HepG2 (cell line): ENCODE data around the gene VPREB3. TPM values are rescaled to one million over a fixed set of nuclear protein-coding genes. Genes with fewer than 3 reads are reported as not detected.
A peak's percentile ranks its signal among the peaks of the same experiment; 100 is the strongest.

Experiments used
- CEBPG ChIP-seq: IDR thresholded peaks from 2 replicates; pipeline ENCODE4 v1.6.1; 2016
- ELK4 ChIP-seq: sonication (generic); formaldehyde crosslinking; IDR thresholded peaks from 2 replicates; pipeline ENCODE4 v1.9.0; 2021; ENCODE audit warnings: missing genetic modification reagents, borderline replicate concordance
- KLF11 ChIP-seq: IDR thresholded peaks from 2 replicates; pipeline ENCODE4 v1.6.1; 2016; ENCODE audit warnings: missing compliant biosample characterization
- MED1 ChIP-seq: sonication (generic); formaldehyde crosslinking; IDR thresholded peaks from 2 replicates; pipeline ENCODE4 v1.4.0; 2020; ENCODE audit warnings: missing genetic modification reagents
- MED13 ChIP-seq: sonication (generic); formaldehyde crosslinking; IDR thresholded peaks from 2 replicates; pipeline ENCODE4 v1.5.0; 2020; ENCODE audit warnings: missing genetic modification reagents
- NFKB2 ChIP-seq: sonication (generic); formaldehyde crosslinking; IDR thresholded peaks from 2 replicates; pipeline ENCODE4 v1.4.0; 2020; ENCODE audit warnings: missing genetic modification reagents, borderline replicate concordance
- PLRG1 ChIP-seq: fragments of 450-650 bp; conservative IDR thresholded peaks from 2 replicates; pipeline ENCODE4 v1.6.1; 2016
- PRDM10 ChIP-seq: sonication (generic); formaldehyde crosslinking; IDR thresholded peaks from 2 replicates; pipeline ENCODE4 v1.4.0; 2020; ENCODE audit warnings: low read depth, missing genetic modification reagents
- PRMT3 ChIP-seq: sonication (generic); formaldehyde crosslinking; IDR thresholded peaks from 2 replicates; pipeline ENCODE4 v1.8.1; 2022; ENCODE audit warnings: low read depth, mild to moderate bottlenecking, moderate library complexity, missing genetic modification reagents, borderline replicate concordance
- SP140L ChIP-seq: sonication (generic); formaldehyde crosslinking; IDR thresholded peaks from 2 replicates; pipeline ENCODE4 v1.4.0; 2020; ENCODE audit warnings: missing genetic modification reagents, borderline replicate concordance
- ZBTB38 ChIP-seq: sonication (generic); formaldehyde crosslinking; IDR thresholded peaks from 2 replicates; pipeline ENCODE4 v1.5.1; 2020; ENCODE audit warnings: mild to moderate bottlenecking, missing genetic modification reagents
- ZFY ChIP-seq: sonication (generic); formaldehyde crosslinking; IDR thresholded peaks from 2 replicates; pipeline ENCODE4 v1.4.0; 2020; ENCODE audit warnings: missing genetic modification reagents
- ZNF264 ChIP-seq: sonication (generic); formaldehyde crosslinking; IDR thresholded peaks from 2 replicates; pipeline ENCODE4 v1.4.0; 2020; ENCODE audit warnings: missing genetic modification reagents
- ZNF275 ChIP-seq: sonication (generic); formaldehyde crosslinking; IDR thresholded peaks from 2 replicates; pipeline ENCODE4 v1.8.0; 2022; ENCODE audit warnings: missing genetic modification reagents, mild to moderate bottlenecking, inconsistent platforms, borderline replicate concordance
- ZNF496 ChIP-seq: sonication (generic); formaldehyde crosslinking; IDR thresholded peaks from 2 replicates; pipeline ENCODE4 v1.8.1; 2023; ENCODE audit warnings: mild to moderate bottlenecking, moderate library complexity, missing genetic modification reagents; ENCODE audit not compliant: insufficient replicate concordance
- polyA plus RNA-seq, 8 experiments: library from polyadenylated mRNA; depleted of rRNA in 3 of 8; stranded (reverse) in 7 of 8; unstranded in 1 of 8; fragments of >200 nt; fragmentation: Illumina TruSeq in 4 of 8; extraction: Trizol in 4 of 8; gene quantifications; 2 replicates each; pipeline versions ENCODE4 v1.2.1 to v1.2.3, GENCODE V29; 2011 to 2016; ENCODE audit warnings: low read depth in 4 of 8, missing spikeins in 1 of 8, mixed read lengths in 1 of 8; ENCODE audit not compliant: insufficient read depth in 1 of 8
- total RNA-seq, 5 experiments: library from RNA; depleted of rRNA; stranded (reverse); fragments of >200 nt; fragmentation: Illumina TruSeq; extraction: Trizol; gene quantifications; 2 replicates each; pipeline ENCODE4 v1.2.3, GENCODE V29; 2016; ENCODE audit warnings: low read depth in 1 of 5
- TF ChIP-seq, protein P1 (sequence below): sonication (generic); formaldehyde crosslinking; IDR thresholded peaks from 2 replicates; pipeline ENCODE4 v1.5.1; 2020; ENCODE audit warnings: missing genetic modification reagents, mild to moderate bottlenecking, borderline replicate concordance
- TF ChIP-seq, protein P2 (sequence below): sonication (generic); formaldehyde crosslinking; IDR thresholded peaks from 2 replicates; pipeline ENCODE4 v1.5.0; 2020; ENCODE audit warnings: missing genetic modification reagents

Gene VPREB3
- total and polyA plus RNA-seq, 2 of the 13 experiments (the other 11 are each of a cell fraction or from before 2014, with no cell fraction given), result 0.22 TPM; not detected in 1

- TF ChIP-seq ELK4 (CRISPR knock-in tag) (peak; percentile 71; the same call in 1 of the 2 replicates), MED13 (CRISPR knock-in tag) (no peak), ZNF264 (peak; percentile 74; the same call in 1 of the 2 replicates), ZNF275 (CRISPR knock-in tag) (0 out of 2 replicates have a peak, but pooled peaks have one; percentile 71), PLRG1 (no peak), KLF11 (CRISPR knock-in tag) (peak; percentile 37; the same call in 1 of the 2 replicates), ZFY (CRISPR knock-in tag) (peak; percentile 94), MED1 (CRISPR knock-in tag) (peak; percentile 75), SP140L (CRISPR knock-in tag) (peak; percentile 63; the same call in 1 of the 2 replicates), ZNF496 (no peak), NFKB2 (CRISPR knock-in tag) (peak; percentile 78), CEBPG (CRISPR knock-in tag) (peak; percentile 68), PRDM10 (CRISPR knock-in tag) (no peak; the same call in 1 of the 2 replicates), ZBTB38 (CRISPR knock-in tag) (peak; percentile 64; the same call in 1 of the 2 replicates), PRMT3 (CRISPR knock-in tag) (no peak)
- TF ChIP-seq, protein P1, sequence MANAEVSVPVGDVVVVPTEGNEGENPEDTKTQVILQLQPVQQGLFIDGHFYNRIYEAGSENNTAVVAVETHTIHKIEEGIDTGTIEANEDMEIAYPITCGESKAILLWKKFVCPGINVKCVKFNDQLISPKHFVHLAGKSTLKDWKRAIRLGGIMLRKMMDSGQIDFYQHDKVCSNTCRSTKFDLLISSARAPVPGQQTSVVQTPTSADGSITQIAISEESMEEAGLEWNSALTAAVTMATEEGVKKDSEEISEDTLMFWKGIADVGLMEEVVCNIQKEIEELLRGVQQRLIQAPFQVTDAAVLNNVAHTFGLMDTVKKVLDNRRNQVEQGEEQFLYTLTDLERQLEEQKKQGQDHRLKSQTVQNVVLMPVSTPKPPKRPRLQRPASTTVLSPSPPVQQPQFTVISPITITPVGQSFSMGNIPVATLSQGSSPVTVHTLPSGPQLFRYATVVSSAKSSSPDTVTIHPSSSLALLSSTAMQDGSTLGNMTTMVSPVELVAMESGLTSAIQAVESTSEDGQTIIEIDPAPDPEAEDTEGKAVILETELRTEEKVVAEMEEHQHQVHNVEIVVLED (CRISPR knock-in tag), result peak; percentile 98
- TF ChIP-seq, protein P2, sequence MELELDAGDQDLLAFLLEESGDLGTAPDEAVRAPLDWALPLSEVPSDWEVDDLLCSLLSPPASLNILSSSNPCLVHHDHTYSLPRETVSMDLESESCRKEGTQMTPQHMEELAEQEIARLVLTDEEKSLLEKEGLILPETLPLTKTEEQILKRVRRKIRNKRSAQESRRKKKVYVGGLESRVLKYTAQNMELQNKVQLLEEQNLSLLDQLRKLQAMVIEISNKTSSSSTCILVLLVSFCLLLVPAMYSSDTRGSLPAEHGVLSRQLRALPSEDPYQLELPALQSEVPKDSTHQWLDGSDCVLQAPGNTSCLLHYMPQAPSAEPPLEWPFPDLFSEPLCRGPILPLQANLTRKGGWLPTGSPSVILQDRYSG (CRISPR knock-in tag), result 0 out of 2 replicates have a peak, but pooled peaks have one; percentile 37
Measured at GRCh38 chr22:23716811-23717801, 37.1 kb downstream of the VPREB3 start (continued).
